K562 (cell line): ENCODE results near the gene DIAPH1. TPM values are rescaled to one million over a fixed set of nuclear protein-coding genes. Genes with fewer than 3 reads are reported as not detected.

Source experiments
- ATAC-seq: fragments of 200-7000 bp; cut with Tn5 transposase; 3 replicates; pipeline ENCODE4 v1.9.1; 2020; ENCODE audit warnings: moderate library complexity
- BruUV-seq: library from RNA; stranded (reverse); fragments of 400-500 nt; replicated peaks from 2 replicates; lab custom pipeline; 2021; lab: Mats Ljungman, UMichigan
- CTCF ChIA-PET: fragments of 300-600 bp; formaldehyde crosslinking; extraction: SDS; loops from one replicate; lab custom pipeline; 2021; ENCODE audit warnings: low intra/inter-chr PET ratio; lab: Yijun Ruan, JAX
- POLR2A ChIA-PET: fragments of 300-600, 350-650 bp; sonication (Branson Sonifier 250); formaldehyde crosslinking; extraction: SDS; loops from one replicate; lab custom pipeline; 2021; ENCODE audit warnings: antibody characterized with exemption, inconsistent platforms; lab: Yijun Ruan, JAX
- DNase-seq, 4 experiments: peaks; one replicate each; pipeline versions ENCODE4 v3.0.0 to v3.0.0-alpha.2; 2011 to 2018; ENCODE audit warnings: low spot score in 3 of 4, mixed read lengths in 3 of 4; ENCODE audit errors: extremely low read depth in 1 of 4
- FAIRE-seq: peaks from 2 replicates; lab custom pipeline; 2011; peaks lifted over from hg19 to GRCh38; lab: Jason Lieb, UNC
- H2AFZ ChIP-seq: 2 replicates; pipeline ENCODE4 v1.6.0; 2011; ENCODE audit warnings: low read depth, low read length, control low read depth, inconsistent platforms
- H3K27ac ChIP-seq: fragments of 200-600 bp; 3 replicates; pipeline ENCODE4 v1.8.0; 2011; ENCODE audit warnings: low read depth, mild to moderate bottlenecking, control low read depth, inconsistent platforms, low read length, moderate library complexity, mixed read lengths; ENCODE audit errors: extremely low read depth
- H3K27me3 ChIP-seq, 2 experiments: fragments of 300-600 bp in 1 of 2; 2 replicates in 1 of 2; 3 replicates in 1 of 2; pipeline versions ENCODE4 v1.6.0 to v1.8.0; 2011; ENCODE audit warnings: inconsistent platforms in 2 of 2, low read length in 2 of 2, mild to moderate bottlenecking in 1 of 2, mixed read lengths in 1 of 2, moderate library complexity in 1 of 2; ENCODE audit not compliant: control insufficient read depth in 2 of 2, insufficient read depth in 2 of 2
- H3K36me3 ChIP-seq: fragments of 300-600 bp; 3 replicates; pipeline ENCODE4 v1.8.0; 2011; ENCODE audit warnings: mild to moderate bottlenecking, low read length, inconsistent platforms; ENCODE audit not compliant: control insufficient read depth, insufficient read depth
- H3K4me1 ChIP-seq, 2 experiments: fragments of 200-600 bp in 1 of 2; replicated peaks in 1 of 2; 2 replicates in 1 of 2; 3 replicates in 1 of 2; pipeline versions ENCODE4 v1.5.1 to v1.8.0; 2011; ENCODE audit warnings: inconsistent platforms in 2 of 2, low read length in 2 of 2, mild to moderate bottlenecking in 1 of 2, mixed read lengths in 1 of 2, moderate library complexity in 1 of 2; ENCODE audit not compliant: control insufficient read depth in 2 of 2, insufficient read depth in 2 of 2
- H3K4me2 ChIP-seq: 2 replicates; pipeline ENCODE4 v1.6.1; 2011; ENCODE audit warnings: low read length, control low read depth, inconsistent platforms, mixed read lengths; ENCODE audit not compliant: insufficient read depth
- H3K4me3 ChIP-seq: fragments of 200-600 bp; sonication (generic), shearing (Covaris generic); 2 replicates; pipeline ENCODE4 v1.5.1; 2016; ENCODE audit warnings: control low read depth, inconsistent platforms
- H3K79me2 ChIP-seq: fragments of 200-600 bp; 3 replicates; pipeline ENCODE4 v1.8.0; 2011; ENCODE audit warnings: low read length, inconsistent platforms; ENCODE audit not compliant: control insufficient read depth, insufficient read depth
- H3K9ac ChIP-seq, 2 experiments: 2 replicates each; pipeline versions ENCODE4 v1.6.0 to v1.6.1; 2011; ENCODE audit warnings: low read depth in 2 of 2, low read length in 2 of 2, control low read depth in 1 of 2, inconsistent platforms in 1 of 2, mild to moderate bottlenecking in 1 of 2, mixed read lengths in 1 of 2; ENCODE audit not compliant: insufficient read depth in 1 of 2
- H3K9me1 ChIP-seq: one replicate; pipeline ENCODE4 v1.6.0; 2011; ENCODE audit warnings: inconsistent platforms, mild to moderate bottlenecking, low read length, moderate library complexity; ENCODE audit not compliant: control insufficient read depth, insufficient read depth
- H3K9me3 ChIP-seq: replicated peaks from 2 replicates; pipeline ENCODE4 v1.5.1; 2011; ENCODE audit warnings: low read depth, low read length, inconsistent platforms; ENCODE audit not compliant: control insufficient read depth, insufficient read depth
- H4K20me1 ChIP-seq: replicated peaks from 2 replicates; pipeline ENCODE4 v1.6.1; 2011; ENCODE audit warnings: low read length, inconsistent platforms, mixed read lengths; ENCODE audit not compliant: control insufficient read depth, insufficient read depth
- ADNP ChIP-seq: fragments of 200-800 bp; sonication (Bioruptor generic); IDR thresholded peaks from 2 replicates; pipeline ENCODE4 v1.6.1; 2016; ENCODE audit warnings: missing genetic modification characterization, missing compliant biosample characterization
- CXXC5 ChIP-seq: fragments of 250-450 bp; sonication (Bioruptor Pico); IDR thresholded peaks from 2 replicates; pipeline ENCODE4 v1.8.0; 2022; ENCODE audit warnings: inconsistent platforms, mild to moderate bottlenecking, moderate library complexity
- KLF10 ChIP-seq: fragments of 250-450 bp; sonication (Bioruptor Pico); IDR thresholded peaks from 2 replicates; pipeline ENCODE4 v1.6.1; 2021; ENCODE audit warnings: matching md5 sums
- MAZ ChIP-seq, 2 experiments: fragments of 450-650 bp in 1 of 2; sonication (generic) in 1 of 2; formaldehyde crosslinking; IDR thresholded peaks in 1 of 2; conservative IDR thresholded peaks in 1 of 2; 2 replicates each; pipeline versions ENCODE4 v1.4.0 to v1.5.0; 2020; ENCODE audit warnings: mild to moderate bottlenecking in 1 of 2, missing genetic modification reagents in 1 of 2
- MLLT1 ChIP-seq, 2 experiments: fragments of 450-650 bp; IDR thresholded peaks; 2 replicates each; pipeline ENCODE4 v1.6.1; 2016
- MYBL2 ChIP-seq, 2 experiments: fragments of 450-650 bp in 1 of 2; sonication (generic) in 1 of 2; formaldehyde crosslinking in 1 of 2; IDR thresholded peaks; 2 replicates each; pipeline versions ENCODE4 v1.6.1 to v1.8.1; 2017 to 2022; ENCODE audit warnings: borderline replicate concordance in 1 of 2, inconsistent platforms in 1 of 2, low read depth in 1 of 2, mild to moderate bottlenecking in 1 of 2, missing genetic modification reagents in 1 of 2, moderate library complexity in 1 of 2
- NFXL1 ChIP-seq: fragments of 450-650 bp; formaldehyde crosslinking; IDR thresholded peaks from 2 replicates; pipeline ENCODE4 v1.4.0; 2021; ENCODE audit warnings: mild to moderate bottlenecking
- RBM25 ChIP-seq: fragments of 200-400 bp; formaldehyde crosslinking; IDR thresholded peaks from 2 replicates; pipeline ENCODE4 v1.6.1; 2018; ENCODE audit warnings: low read length, low read depth, moderate library complexity; ENCODE audit not compliant: severe bottlenecking
- TBL1XR1 ChIP-seq, 2 experiments: IDR thresholded peaks; 2 replicates each; pipeline ENCODE4 v1.6.1; 2012; ENCODE audit warnings: improper control_type of control experiment in 2 of 2, low read length in 2 of 2, mild to moderate bottlenecking in 1 of 2
- USF2 ChIP-seq: sonication (generic); formaldehyde crosslinking; IDR thresholded peaks from 2 replicates; pipeline ENCODE4 v1.5.0; 2020; ENCODE audit warnings: missing genetic modification reagents
- ZNF518B ChIP-seq: fragments of 250-450 bp; sonication (Bioruptor Pico); IDR thresholded peaks from 2 replicates; pipeline ENCODE4 v1.5.0; 2021; ENCODE audit warnings: mild to moderate bottlenecking, moderate library complexity
- WGBS: fragments of 100-300 bp; shearing (Covaris generic); methylation state at CpG from one replicate; pipeline ENCODE4 v1.1.6; 2016; ENCODE audit warnings: low coverage, mixed read lengths; ENCODE audit not compliant: insufficient coverage; ENCODE audit errors: missing lambda C conversion rate; 5-methylcytosine and 5-hydroxymethylcytosine counted together
- in situ Hi-C: fragments of 300-500 bp; cut with MboI; formaldehyde crosslinking; loops from 4 replicates; pipeline ENCODE4 v1.15.0; 2018; ENCODE audit warnings: inconsistent platforms, mixed read lengths
- intact Hi-C: fragments of 100-400 bp; cut with micrococcal nuclease; formaldehyde crosslinking; loops from 2 replicates; pipeline ENCODE4 v1.14.2; 2022
- polyA plus RNA-seq, 8 experiments: library from polyadenylated mRNA; depleted of rRNA in 4 of 8; stranded (reverse) in 5 of 8; unstranded in 3 of 8; fragments of >200 nt; fragmentation: Nextera tagmentation in 2 of 8; fragmentation: Illumina TruSeq in 1 of 8; extraction: Ambion mirVana in 2 of 8; extraction: Trizol in 1 of 8; gene quantifications; 2 replicates each; pipeline versions ENCODE4 v1.2.1 to v1.2.3, GENCODE V29; 2011 to 2014; ENCODE audit warnings: inconsistent platforms in 1 of 8, missing spikeins in 1 of 8
- total RNA-seq, 7 experiments: library from RNA; depleted of rRNA in 6 of 7; stranded (reverse); fragments of >200 nt in 6 of 7; fragmentation: Illumina TruSeq in 2 of 7; extraction: Trizol in 2 of 7; gene quantifications; 2 replicates each; pipeline versions ENCODE4 v1.2.1 to v1.2.3, GENCODE V29; 2011 to 2021; ENCODE audit warnings: low replicate concordance in 1 of 7

DIAPH1 gene
- total and polyA plus RNA-seq, 9 of the 15 experiments (the other 6 are each of a cell fraction or from before 2014, with no cell fraction given), result 60.8 to 328 (median 97.8) TPM

- H3K4me3 ChIP-seq, result no peak overlapping the region
- intact Hi-C loops, result loop anchor here (1.0 to 2.0 kb wide), 2 partner anchors 8 to 13 kb away; partner anchors contain the start of gene DIAPH1
- TF ChIP-seq ADNP (tag) (no peak), ZNF518B (CRISPR knock-in tag) (no peak), CXXC5 (peak; percentile 80), KLF10 (CRISPR knock-in tag) (no peak), NFXL1 (CRISPR knock-in tag) (no peak), MLLT1 (IDR thresholded peaks at IDR 0.05) (peak in 1 of 2 experiments; percentile 96; a peak in 2 of 4 replicates), USF2 (no peak), MAZ (CRISPR knock-in tag; conservative IDR thresholded peaks at IDR 0.05 in 1 of 2, IDR thresholded peaks at IDR 0.05 in 1 of 2) (peak in 1 of 2 experiments; percentile 53; a peak in 2 of 4 replicates), MYBL2 (IDR thresholded peaks at IDR 0.05; ENCODE audit: low read depth) (peak; percentile 62), MYBL2 (CRISPR knock-in tag; IDR thresholded peaks at IDR 0.05; ENCODE audit: borderline replicate concordance) (no peak), RBM25 (no peak), TBL1XR1 (IDR thresholded peaks at IDR 0.05; ENCODE audit: low read length in 2 of 2) (peak in 1 of 2 experiments; percentile 76; a peak in 2 of 4 replicates)
These were observed 13.1 kb downstream of the DIAPH1 start for GRCh38 chr5:141605523-141606277.

More at GRCh38 chr5:141605523-141606277, 13.1 kb downstream of the DIAPH1 start:
- Histone ChIP-seq H3K79me2 (peaks cover 99% of the 10 kb centered on the region), H3K9me1 (no peaks in the 10 kb centered on the region), H3K27me3 (no peaks in the 10 kb centered on the region), H4K20me1 (0 out of 2 replicates have a peak, but pooled peaks cover 4% of the 10 kb centered on the region), H3K4me2 (peak overlapping the region; percentile 66), H3K27ac (peak overlapping the region; percentile 86), H3K4me1 (peaks cover 9 to 54% of the 10 kb centered on the region in 2 experiments; a peak in 4 of 5 replicates), H3K36me3 (peaks cover 52% of the 10 kb centered on the region), H3K9ac (peak overlapping the region in 1 of 2 experiments; percentile 51; a peak in 2 of 4 replicates), H2AFZ (no peak overlapping the region), H3K9me3 (no peaks in the 10 kb centered on the region)
- no TSS peak for BruUV-seq
- ChIA-PET POLR2A (interaction anchor here (0.5 to 2.1 kb wide), 5 partner anchors 9 to 91 kb away, joined by 3 to 17 read pairs (median 7); no protein-coding TSS in a partner anchor), CTCF (no interaction called here)
- ATAC-seq (peak; percentile 86), FAIRE-seq (peak; percentile 97), DNase-seq (peak in 3 of 4 experiments; percentile 17 to 93 (median 73))
- in situ Hi-C loops, result no loop called here
- WGBS, result 0% methylated on average over 6 of the region's 6 CpGs
